ENCODE data around the gene TRMT112.
"Not testable (repeated sequence)": the region's sequence is repeated elsewhere in the genome, so short reads cannot be mapped to it uniquely, and the experiment has no call there.

The TRMT112 gene

DNA sequence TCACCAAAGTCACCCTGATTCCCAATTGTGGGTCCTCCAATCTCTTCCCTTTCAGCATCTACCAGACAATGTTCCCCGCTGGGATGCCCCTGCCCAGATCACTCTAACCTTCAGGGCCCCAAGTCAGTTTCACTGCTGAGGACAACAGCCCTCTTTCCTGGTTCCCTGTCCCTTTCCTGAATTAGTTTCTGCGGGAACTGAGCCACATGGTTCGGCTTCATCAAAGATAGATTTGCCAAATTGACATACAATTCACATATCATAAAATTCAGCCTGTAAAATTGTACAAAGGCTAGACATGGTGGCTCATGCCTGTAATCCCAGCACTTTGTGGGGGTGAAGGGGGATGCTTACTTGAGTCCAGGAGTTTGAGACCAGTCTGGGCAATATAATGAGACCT is 10.6 kb upstream of the TRMT112 start:
- no peak for DNase-seq

- DNase-seq = no peak
Observed at GRCh38 chr11:64327375-64327774, 10.0 kb upstream of the TRMT112 start.

GRCh38 chr11:64324692-64325469 is 7.5 kb upstream of the TRMT112 start:
- DNase-seq = no peak

DNA sequence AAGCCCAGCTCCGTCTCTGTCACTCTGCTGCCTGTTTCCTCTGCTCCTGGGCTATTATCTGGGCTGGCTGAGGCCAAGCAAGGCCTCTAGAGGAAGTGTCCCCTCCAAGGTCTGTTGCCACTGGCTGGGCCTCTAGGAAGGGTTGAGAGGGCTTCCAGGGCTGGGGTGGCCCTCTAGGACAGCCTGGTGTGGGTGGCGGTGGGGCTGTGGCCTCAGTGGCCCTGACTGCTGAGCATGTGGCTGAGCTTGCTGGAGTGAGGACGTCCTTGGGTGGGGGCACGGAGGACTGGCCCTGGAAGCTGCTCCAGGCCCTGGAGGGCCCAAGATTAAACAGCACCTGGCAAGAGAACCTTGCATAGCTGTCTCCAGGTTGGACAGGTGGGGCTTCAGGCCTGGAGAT is 6.6 kb upstream of the TRMT112 start:
- not testable (repeated sequence) for DNase-seq

DNA sequence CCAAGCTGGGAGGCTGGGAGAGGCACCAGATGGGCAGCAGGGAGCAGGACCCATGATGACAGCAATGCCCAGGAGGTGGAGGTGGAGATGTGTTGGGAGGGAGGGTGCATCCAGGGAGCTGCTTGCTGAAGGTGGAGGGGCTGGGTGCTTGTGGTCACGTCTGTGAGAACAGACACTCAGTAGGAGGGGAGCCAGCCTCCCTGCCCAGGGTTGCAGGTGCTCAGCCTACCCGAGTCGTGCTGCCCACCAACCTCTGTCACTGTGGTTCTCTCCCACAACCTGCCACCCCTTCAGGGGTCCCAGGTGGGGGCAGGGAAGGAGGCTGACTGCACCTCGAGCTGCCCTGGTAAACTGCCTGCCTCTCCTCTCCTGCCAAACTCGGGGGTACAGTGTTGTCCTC is 6.0 kb upstream of the TRMT112 start:
- no peak for DNase-seq

DNA sequence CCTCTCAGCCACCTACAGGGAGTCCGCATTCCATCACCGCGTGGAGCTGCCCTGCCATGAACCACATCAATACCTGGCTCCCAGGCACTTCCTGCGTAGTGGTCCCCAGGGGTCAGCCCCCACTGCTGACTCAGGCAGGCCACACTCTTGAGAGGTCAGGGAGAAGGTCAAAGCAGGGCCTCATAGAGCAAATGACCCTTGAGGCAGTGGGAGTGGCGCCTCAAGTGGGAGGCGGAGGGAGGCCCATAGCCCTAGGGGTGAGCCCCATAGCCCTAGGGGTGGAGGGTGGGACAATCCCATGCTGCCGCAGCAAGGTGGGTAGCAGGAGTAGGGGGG is 5.5 kb upstream of the TRMT112 start:
- DNase-seq = no peak

DNA sequence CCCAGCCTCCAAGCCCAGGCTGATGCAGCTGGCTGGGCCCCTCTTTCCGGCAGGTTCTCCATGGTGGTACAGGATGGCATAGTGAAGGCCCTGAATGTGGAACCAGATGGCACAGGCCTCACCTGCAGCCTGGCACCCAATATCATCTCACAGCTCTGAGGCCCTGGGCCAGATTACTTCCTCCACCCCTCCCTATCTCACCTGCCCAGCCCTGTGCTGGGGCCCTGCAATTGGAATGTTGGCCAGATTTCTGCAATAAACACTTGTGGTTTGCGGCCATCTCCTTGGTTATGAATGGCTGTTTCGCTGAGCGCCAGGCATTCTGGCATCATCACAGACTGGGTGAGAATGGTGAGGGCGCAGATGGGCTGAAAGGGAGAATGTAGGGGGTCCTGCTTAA is 4.2 kb upstream of the TRMT112 start:
- DNase-seq = no peak

DNA sequence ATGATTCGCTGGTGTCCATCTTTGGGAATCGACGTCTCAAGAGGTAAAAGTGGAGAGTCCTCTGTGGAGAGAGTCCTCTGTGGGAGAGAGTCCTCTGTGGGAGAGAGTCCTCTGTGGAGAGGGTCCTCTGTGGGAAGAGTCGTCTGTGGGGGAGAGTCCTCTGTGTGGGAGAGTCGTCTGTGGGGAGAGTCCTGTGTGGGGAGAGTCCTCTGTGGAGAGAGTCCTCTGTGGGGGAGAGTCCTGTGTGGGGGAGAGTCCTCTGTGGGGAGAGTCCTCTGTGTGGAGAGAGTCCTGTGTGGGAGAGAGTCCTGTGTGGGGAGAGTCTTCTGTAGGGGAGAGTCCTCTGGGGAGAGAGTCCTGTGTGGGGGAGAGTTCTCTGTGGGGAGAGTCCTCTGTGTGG is 3.7 kb upstream of the TRMT112 start:
- DNase-seq = no peak

DNA sequence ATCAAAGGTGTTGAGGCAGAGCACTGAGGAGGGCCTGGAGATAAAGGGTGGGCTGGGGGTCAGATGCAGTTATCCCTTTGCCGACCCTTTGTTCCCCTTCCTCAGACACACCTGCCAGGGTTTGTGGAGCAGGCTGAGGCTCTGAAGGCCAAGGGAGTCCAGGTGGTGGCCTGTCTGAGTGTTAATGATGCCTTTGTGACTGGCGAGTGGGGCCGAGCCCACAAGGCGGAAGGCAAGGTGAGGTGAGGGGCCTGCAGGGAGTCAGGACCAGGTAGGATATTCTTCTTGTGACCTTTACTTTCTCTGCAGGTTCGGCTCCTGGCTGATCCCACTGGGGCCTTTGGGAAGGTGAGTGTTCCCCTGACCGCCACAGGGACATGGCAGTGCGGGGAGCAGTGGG is 3.2 kb upstream of the TRMT112 start:
- DNase-seq = no peak

GRCh38 chr11:64318766-64319761 is 1.7 kb upstream of the TRMT112 start:
- no peak for DNase-seq

- DNase-seq = peak; percentile 97
Observed at GRCh38 chr11:64317961-64318765, 804 bp upstream of the TRMT112 start, which contains the start of gene PRDX5. TSS of gene PRDX5 (plus strand) at chr11:64318121. CDS start at chr11:64318216, 95 bp downstream.

GRCh38 chr11:64316672-64317324 is 561 bp downstream of the TRMT112 start:
- DNase-seq = peak; percentile 54

DNA sequence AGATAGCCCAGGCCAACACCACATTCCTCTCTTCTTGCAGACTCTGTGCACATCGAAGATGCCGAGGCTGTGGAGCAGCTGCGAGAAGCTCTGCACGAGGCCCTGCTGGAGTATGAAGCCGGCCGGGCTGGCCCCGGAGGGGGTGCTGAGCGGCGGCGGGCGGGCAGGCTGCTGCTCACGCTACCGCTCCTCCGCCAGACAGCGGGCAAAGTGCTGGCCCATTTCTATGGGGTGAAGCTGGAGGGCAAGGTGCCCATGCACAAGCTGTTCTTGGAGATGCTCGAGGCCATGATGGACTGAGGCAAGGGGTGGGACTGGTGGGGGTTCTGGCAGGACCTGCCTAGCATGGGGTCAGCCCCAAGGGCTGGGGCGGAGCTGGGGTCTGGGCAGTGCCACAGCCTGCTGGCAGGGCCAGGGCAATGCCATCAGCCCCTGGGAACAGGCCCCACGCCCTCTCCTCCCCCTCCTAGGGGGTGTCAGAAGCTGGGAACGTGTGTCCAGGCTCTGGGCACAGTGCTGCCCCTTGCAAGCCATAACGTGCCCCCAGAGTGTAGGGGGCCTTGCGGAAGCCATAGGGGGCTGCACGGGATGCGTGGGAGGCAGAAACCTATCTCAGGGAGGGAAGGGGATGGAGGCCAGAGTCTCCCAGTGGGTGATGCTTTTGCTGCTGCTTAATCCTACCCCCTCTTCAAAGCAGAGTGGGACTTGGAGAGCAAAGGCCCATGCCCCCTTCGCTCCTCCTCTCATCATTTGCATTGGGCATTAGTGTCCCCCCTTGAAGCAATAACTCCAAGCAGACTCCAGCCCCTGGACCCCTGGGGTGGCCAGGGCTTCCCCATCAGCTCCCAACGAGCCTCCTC is 1.5 kb downstream of the TRMT112 start:
- DNase-seq = not testable (repeated sequence)

GRCh38 chr11:64314805-64315561 is 2.4 kb downstream of the TRMT112 start:
- DNase-seq = no peak

DNA sequence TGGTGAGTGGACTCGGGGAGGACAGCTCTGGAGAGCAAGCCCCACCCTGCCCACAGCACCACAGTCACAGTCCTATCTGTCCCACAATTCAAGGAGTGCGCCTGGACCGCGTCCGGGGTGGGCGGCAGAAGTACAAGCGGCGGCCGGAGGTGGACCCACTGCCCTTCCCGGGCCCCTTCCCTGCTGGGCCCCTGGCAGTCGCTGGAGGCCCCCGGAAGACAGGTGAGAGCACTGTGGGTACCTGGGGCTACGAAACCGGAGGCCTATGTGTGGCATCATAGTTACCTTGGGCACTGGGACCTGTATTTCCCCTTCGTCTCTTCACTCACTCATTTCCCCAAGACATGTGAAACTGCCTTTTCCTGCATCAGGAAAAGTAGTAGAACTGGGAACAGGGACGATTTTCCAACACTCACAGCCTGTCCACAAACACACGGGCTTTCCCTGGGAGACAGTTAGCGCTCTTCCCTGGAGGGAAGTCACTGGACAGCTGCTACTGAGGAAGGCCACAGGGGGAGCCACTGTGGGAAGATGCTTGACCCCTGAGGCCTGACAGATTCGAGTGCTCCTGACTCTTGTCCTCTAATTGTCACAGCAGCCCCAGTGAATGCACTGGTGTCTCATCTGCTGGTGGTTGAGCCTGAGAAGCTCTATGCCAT is 3.1 kb downstream of the TRMT112 start:
- DNase-seq = no peak

DNA sequence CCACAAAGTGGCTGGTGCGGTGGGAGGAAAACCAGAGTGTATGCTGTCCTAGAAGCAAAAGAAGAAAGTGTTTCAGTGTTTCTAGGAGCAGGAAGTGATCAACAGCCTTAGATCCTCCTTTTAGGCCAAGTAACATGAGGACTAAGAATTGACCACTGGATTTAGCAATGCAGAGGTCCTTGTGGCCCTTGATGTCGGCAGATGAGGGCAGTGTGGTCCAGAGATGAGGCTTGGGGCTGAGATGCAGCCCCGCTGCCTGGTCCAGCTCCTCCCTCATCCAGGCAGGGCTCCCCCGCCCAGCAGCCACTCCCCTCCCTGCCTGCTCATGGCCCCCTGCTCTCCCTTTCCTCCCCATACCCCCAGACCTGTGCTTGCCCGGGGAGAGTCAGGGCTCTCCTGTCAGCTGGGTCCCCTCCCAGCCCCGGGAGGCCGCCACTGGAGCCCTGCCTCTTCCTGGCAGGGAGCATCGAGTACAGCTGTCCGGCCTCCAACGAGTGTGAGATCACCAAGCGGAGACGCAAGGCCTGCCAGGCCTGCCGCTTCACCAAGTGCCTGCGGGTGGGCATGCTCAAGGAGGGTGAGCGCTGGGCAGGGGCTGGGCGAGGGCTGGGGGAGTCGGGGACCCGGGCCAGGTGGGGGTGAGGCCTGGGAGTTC is 3.7 kb downstream of the TRMT112 start:
- no peak for DNase-seq

DNA sequence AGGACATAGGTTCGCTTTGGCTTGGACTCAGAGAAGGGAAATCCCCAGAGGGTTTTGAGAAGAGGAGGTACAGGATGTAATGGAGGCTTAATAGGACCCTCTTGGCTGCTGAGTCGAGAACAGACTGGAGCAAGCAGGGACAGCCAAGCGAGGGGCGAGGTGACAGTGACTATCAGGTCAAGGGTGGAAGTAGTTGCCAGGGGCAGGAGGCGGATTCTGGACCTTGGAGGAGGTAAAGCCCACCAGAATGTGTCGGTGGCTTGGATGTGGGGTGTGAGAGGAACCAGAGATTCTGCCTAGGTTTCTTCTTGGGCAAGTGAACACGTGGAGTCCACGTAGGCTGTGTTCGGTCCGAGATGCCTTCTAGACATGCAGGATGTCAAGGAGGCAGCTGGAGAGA is 4.4 kb downstream of the TRMT112 start:
- no peak for DNase-seq

DNA sequence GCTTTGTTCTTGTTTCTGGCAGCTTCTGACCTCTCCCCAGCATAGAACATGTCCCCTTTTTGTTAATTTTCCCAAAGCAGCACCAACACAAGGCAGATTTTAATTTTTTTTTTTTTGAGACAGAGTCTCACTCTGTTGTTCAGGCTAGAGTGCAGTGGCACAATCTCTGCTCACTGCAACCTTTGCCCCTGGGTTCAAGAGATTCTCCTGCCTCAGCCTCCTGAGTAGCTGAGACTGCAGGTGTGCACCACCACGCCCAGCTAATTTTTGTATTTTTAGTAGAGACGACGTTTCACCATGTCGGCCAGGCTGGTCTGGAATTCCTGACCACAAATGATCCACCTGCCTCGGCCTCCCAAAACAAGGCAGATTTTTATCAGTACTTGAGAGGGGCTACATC is 9.6 kb downstream of the TRMT112 start:
- DNase-seq = not testable (repeated sequence)

GRCh38 chr11:64306876-64307622 is 10.3 kb downstream of the TRMT112 start:
- DNase-seq = no peak

Measured in CD4-positive, alpha-beta T cell treated with Interleukin-17A for 1 hour (primary cell).